ENCODE data around the gene PACRG. TPM values are rescaled to one million over a fixed set of nuclear protein-coding genes. Genes with fewer than 3 reads are reported as not detected.

Gene PACRG
- total RNA-seq, 2 experiments from 2014 or later, result not detected

DNA sequence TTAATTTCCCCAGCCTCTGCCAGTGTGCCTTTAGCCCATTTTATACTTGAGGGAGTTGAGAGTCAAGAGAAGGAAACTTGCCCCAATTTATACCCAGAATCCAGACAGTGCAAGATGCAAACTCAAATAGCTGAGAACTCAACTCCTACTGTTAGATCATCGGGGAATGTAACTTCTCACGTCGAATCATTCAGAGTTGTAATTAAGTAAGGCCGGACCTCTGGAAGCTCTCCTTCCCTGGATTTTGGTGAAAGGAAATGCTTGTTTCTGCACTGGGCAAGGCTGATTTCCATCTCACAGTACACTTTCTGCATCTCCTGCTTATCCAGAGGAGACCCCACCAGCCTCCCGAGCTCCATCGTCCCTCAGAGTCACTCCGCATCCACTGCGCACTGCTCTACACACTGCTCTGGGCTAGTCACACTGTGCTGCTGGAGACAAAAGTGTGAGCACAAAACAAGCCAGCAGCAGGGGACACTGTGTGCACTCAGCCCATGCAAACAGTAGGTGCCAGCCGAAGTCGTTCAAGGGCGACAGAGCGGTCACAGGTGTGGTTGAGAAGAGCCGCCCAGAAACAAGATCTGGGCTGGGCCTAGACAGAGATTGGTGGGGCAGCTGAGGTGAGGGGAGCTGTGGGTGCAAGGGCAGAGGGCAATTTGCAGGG, 536.4 kb downstream of the PACRG start:
- intact Hi-C loops (cut with DNase I, micrococcal nuclease), result no loop called here
- ChIA-PET POLR2A (no interaction called here), CTCF (interaction anchor here (0.7 to 0.8 kb wide), 2 partner anchors 268 to 1899 kb away, joined by 3 read pairs; no protein-coding TSS in a partner anchor)
- ATAC-seq (no peak), DNase-seq (no peak)
- H3K36me3 Mint-ChIP-seq (ENCODE audit: low read depth), result no peaks in the 10 kb centered on the region
- no peaks in the 10 kb centered on the region for H3K9me3 Mint-ChIP-seq (ENCODE audit: low read depth)
- no peak overlapping the region for H3K27ac Mint-ChIP-seq
- H3K4me1 Mint-ChIP-seq, result no peaks in the 10 kb centered on the region
- H3K27me3 Mint-ChIP-seq, result peaks cover 3% of the 10 kb centered on the region
- H3K4me3 Mint-ChIP-seq, result no peak overlapping the region

- Mint-ChIP-seq H3K36me3 (ENCODE audit: low read depth) (no peaks in the 10 kb centered on the region), H3K4me1 (no peaks in the 10 kb centered on the region), H3K27me3 (peaks cover 3% of the 10 kb centered on the region), H3K9me3 (ENCODE audit: low read depth) (no peaks in the 10 kb centered on the region), H3K27ac (no peak overlapping the region), H3K4me3 (no peak overlapping the region)
- ATAC-seq, result no peak
- no peak for DNase-seq
- POLR2A ChIA-PET, result no interaction called here
- intact Hi-C loops (cut with DNase I, micrococcal nuclease), result no loop called here
- CTCF ChIA-PET, result interaction anchor here (0.7 to 0.8 kb wide), 2 partner anchors 269 to 1899 kb away, joined by 3 read pairs; no protein-coding TSS in a partner anchor
Measured at GRCh38 chr6:163264662-163265035, 536.9 kb downstream of the PACRG start.

GRCh38 chr6:163281634-163282033, 553.9 kb downstream of the PACRG start:
- DNase-seq, result no peak
- ChIA-PET POLR2A (no interaction called here), CTCF (no interaction called here)
- intact Hi-C loops (cut with DNase I, micrococcal nuclease), result no loop called here
- H3K4me1 Mint-ChIP-seq, result no peaks in the 10 kb centered on the region
- no peak for ATAC-seq
- no peaks in the 10 kb centered on the region for H3K9me3 Mint-ChIP-seq (ENCODE audit: low read depth)
- no peak overlapping the region for H3K27ac Mint-ChIP-seq
- H3K4me3 Mint-ChIP-seq, result no peak overlapping the region
- H3K27me3 Mint-ChIP-seq, result peaks cover 6% of the 10 kb centered on the region
- no peaks in the 10 kb centered on the region for H3K36me3 Mint-ChIP-seq (ENCODE audit: low read depth)

GRCh38 chr6:163282672-163283071, 554.9 kb downstream of the PACRG start:
- intact Hi-C loops (cut with DNase I, micrococcal nuclease), result no loop called here
- Mint-ChIP-seq H3K9me3 (ENCODE audit: low read depth) (no peaks in the 10 kb centered on the region), H3K27me3 (peaks cover 6% of the 10 kb centered on the region), H3K36me3 (ENCODE audit: low read depth) (no peaks in the 10 kb centered on the region), H3K27ac (no peak overlapping the region), H3K4me3 (no peak overlapping the region), H3K4me1 (no peaks in the 10 kb centered on the region)
- no peak for DNase-seq
- ChIA-PET CTCF (no interaction called here), POLR2A (no interaction called here)
- ATAC-seq, result no peak

DNA sequence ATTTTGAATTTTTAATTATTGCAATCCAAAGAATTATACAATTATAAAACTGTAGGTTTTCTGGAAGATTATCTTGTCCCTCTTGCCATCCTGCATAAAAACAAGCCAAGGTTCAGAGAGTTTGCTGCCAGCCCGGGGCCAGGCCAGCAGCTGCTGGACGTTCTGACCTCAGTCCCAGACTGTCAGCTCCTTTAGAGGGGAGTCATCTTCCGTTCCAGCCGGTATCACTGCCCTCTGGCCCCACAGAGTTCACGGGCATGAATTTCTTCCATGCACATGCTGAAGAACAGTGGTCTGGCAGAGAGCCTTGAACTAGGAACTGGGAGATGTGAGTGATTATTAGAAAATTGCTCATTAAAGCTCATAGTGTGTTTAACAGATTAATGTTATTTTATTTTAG, 556.4 kb downstream of the PACRG start:
- no peaks in the 10 kb centered on the region for H3K36me3 Mint-ChIP-seq (ENCODE audit: low read depth)
- ATAC-seq, result no peak
- H3K4me1 Mint-ChIP-seq, result no peaks in the 10 kb centered on the region
- ChIA-PET CTCF (interaction anchor here (1.2 kb wide), 1 partner anchor 36 kb away, joined by 3 read pairs; no protein-coding TSS in a partner anchor), POLR2A (no interaction called here)
- intact Hi-C loops (cut with DNase I, micrococcal nuclease), result no loop called here
- no peak for DNase-seq
- H3K4me3 Mint-ChIP-seq, result no peak overlapping the region
- peaks cover 6% of the 10 kb centered on the region for H3K27me3 Mint-ChIP-seq
- no peaks in the 10 kb centered on the region for H3K9me3 Mint-ChIP-seq (ENCODE audit: low read depth)
- no peak overlapping the region for H3K27ac Mint-ChIP-seq

GRCh38 chr6:163285691-163286090, 557.9 kb downstream of the PACRG start:
- Mint-ChIP-seq H3K27me3 (peaks cover 4% of the 10 kb centered on the region), H3K4me3 (no peak overlapping the region), H3K27ac (no peak overlapping the region), H3K9me3 (ENCODE audit: low read depth) (no peaks in the 10 kb centered on the region), H3K4me1 (no peaks in the 10 kb centered on the region), H3K36me3 (ENCODE audit: low read depth) (no peaks in the 10 kb centered on the region)
- intact Hi-C loops (cut with DNase I, micrococcal nuclease), result no loop called here
- ATAC-seq (no peak), DNase-seq (no peak)
- ChIA-PET POLR2A (no interaction called here), CTCF (no interaction called here)

DNA sequence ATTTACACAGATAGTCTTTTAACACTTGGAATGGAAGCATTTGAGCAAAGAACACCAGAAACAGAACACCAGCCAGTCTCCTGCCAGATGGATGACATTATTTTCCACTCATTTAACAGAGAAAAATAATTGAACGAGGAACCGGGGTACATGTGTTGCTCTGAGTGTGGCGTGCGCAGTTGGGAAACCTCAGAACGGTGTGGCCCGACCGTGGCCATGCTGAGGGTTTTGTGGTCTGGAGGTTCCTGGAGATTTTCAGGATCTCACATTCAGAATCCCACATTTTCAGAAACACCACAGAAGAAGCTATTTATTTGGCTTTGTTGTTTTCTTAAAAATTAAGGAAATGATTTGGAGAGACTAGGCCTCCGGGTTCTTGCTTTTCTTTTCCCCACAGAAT, 559.9 kb downstream of the PACRG start:
- no peak for DNase-seq
- H3K4me1 Mint-ChIP-seq, result no peaks in the 10 kb centered on the region
- POLR2A ChIA-PET, result interaction anchor here (0.6 kb wide), 1 partner anchor 217 kb away, joined by 4 read pairs; no protein-coding TSS in a partner anchor
- no peaks in the 10 kb centered on the region for H3K27me3 Mint-ChIP-seq
- H3K9me3 Mint-ChIP-seq (ENCODE audit: low read depth), result no peaks in the 10 kb centered on the region
- H3K4me3 Mint-ChIP-seq, result no peak overlapping the region
- intact Hi-C loops (cut with DNase I, micrococcal nuclease), result no loop called here
- H3K36me3 Mint-ChIP-seq (ENCODE audit: low read depth), result no peaks in the 10 kb centered on the region
- CTCF ChIA-PET, result interaction anchor here (0.6 kb wide), 1 partner anchor 12 kb away, joined by 3 read pairs; no protein-coding TSS in a partner anchor
- ATAC-seq, result no peak
- no peak overlapping the region for H3K27ac Mint-ChIP-seq

- DNase-seq (no peak), ATAC-seq (no peak)
- H3K36me3 Mint-ChIP-seq (ENCODE audit: low read depth), result no peaks in the 10 kb centered on the region
- no peak overlapping the region for H3K27ac Mint-ChIP-seq
- H3K9me3 Mint-ChIP-seq (ENCODE audit: low read depth), result no peaks in the 10 kb centered on the region
- intact Hi-C loops (cut with DNase I, micrococcal nuclease), result no loop called here
- POLR2A ChIA-PET, result no interaction called here
- no peak overlapping the region for H3K4me3 Mint-ChIP-seq
- CTCF ChIA-PET, result interaction anchor here (0.6 kb wide), 1 partner anchor 13 kb away, joined by 3 read pairs; no protein-coding TSS in a partner anchor
- H3K27me3 Mint-ChIP-seq, result no peaks in the 10 kb centered on the region
- no peaks in the 10 kb centered on the region for H3K4me1 Mint-ChIP-seq
Measured at GRCh38 chr6:163288066-163288465, 560.3 kb downstream of the PACRG start.

DNA sequence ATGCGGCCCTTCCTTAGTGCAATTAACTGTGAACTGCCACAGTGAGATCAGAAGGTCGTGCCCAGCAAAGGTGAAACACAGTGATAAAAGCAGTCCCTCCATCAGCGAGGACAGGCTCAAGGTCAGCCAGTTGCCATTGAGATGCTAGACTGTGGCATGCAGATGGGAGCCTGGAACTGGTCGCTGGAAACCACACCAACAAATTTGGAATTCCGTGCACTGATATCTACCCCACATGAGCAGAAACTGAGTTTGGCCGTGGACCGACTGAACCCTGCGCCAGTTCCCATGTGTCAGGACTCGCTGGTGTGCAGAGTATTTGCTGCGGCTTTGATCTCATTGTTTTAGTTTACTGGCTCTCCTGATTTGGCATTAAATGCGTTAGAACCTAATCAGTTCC, 561.1 kb downstream of the PACRG start:
- ATAC-seq, result no peak
- H3K27me3 Mint-ChIP-seq, result no peaks in the 10 kb centered on the region

GRCh38 chr6:163289447-163289846, 561.7 kb downstream of the PACRG start:
- intact Hi-C loops (cut with DNase I, micrococcal nuclease), result no loop called here
- Mint-ChIP-seq H3K4me3 (no peak overlapping the region), H3K9me3 (ENCODE audit: low read depth) (no peaks in the 10 kb centered on the region), H3K4me1 (no peaks in the 10 kb centered on the region), H3K27ac (no peak overlapping the region), H3K36me3 (ENCODE audit: low read depth) (no peaks in the 10 kb centered on the region), H3K27me3 (no peaks in the 10 kb centered on the region)
- no peak for ATAC-seq
- ChIA-PET CTCF (no interaction called here), POLR2A (no interaction called here)
- no peak for DNase-seq

More for the DNA sequence above, 561.1 kb downstream of the PACRG start:
- ChIA-PET POLR2A (no interaction called here), CTCF (no interaction called here)
- H3K9me3 Mint-ChIP-seq (ENCODE audit: low read depth), result no peaks in the 10 kb centered on the region
- no peak overlapping the region for H3K27ac Mint-ChIP-seq
- no peaks in the 10 kb centered on the region for H3K36me3 Mint-ChIP-seq (ENCODE audit: low read depth)
- DNase-seq, result no peak
- no peaks in the 10 kb centered on the region for H3K4me1 Mint-ChIP-seq
- intact Hi-C loops (cut with DNase I, micrococcal nuclease), result no loop called here
- H3K4me3 Mint-ChIP-seq, result no peak overlapping the region

- Mint-ChIP-seq H3K36me3 (ENCODE audit: low read depth) (no peaks in the 10 kb centered on the region), H3K4me3 (no peak overlapping the region), H3K9me3 (ENCODE audit: low read depth) (no peaks in the 10 kb centered on the region), H3K27me3 (no peaks in the 10 kb centered on the region), H3K4me1 (no peaks in the 10 kb centered on the region), H3K27ac (no peak overlapping the region)
- POLR2A ChIA-PET, result no interaction called here
- ATAC-seq (no peak), DNase-seq (no peak)
- intact Hi-C loops (cut with DNase I, micrococcal nuclease), result no loop called here
- CTCF ChIA-PET, result no interaction called here
Measured at GRCh38 chr6:163290545-163291274, 562.9 kb downstream of the PACRG start.

DNA sequence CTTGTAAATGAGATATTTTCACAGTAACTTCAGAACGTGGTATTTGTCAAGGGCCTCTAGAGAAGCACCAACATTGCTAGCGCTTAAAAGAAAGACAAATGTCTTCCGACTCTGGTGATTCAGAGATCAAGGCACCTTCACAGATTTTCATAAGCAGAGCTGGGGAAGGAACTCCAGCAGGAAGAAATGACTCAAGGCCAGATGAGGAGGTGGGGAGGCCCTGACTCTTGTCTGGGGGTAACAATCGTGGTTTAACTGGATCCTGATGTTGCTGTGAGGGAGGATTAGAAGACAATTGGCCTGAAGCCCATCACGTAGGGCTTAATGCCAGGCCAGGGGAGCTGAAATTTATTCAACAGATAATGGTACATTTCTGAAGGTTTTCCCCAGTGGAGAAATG, 563.8 kb downstream of the PACRG start:
- no peak for DNase-seq
- ChIA-PET POLR2A (no interaction called here), CTCF (no interaction called here)
- ATAC-seq, result no peak
- Mint-ChIP-seq H3K27ac (no peak overlapping the region), H3K36me3 (ENCODE audit: low read depth) (no peaks in the 10 kb centered on the region), H3K9me3 (ENCODE audit: low read depth) (no peaks in the 10 kb centered on the region), H3K4me1 (no peaks in the 10 kb centered on the region), H3K27me3 (no peaks in the 10 kb centered on the region), H3K4me3 (no peak overlapping the region)
- intact Hi-C loops (cut with DNase I, micrococcal nuclease), result no loop called here
